Smooth muscle cell (in vitro differentiated cells): ENCODE results near the gene PREX1. TPM values are rescaled to one million over a fixed set of nuclear protein-coding genes. Genes with fewer than 3 reads are reported as not detected.

Experiments
- DNase-seq: peaks from one replicate; lab custom pipeline; 2025; ENCODE audit not compliant: unreplicated experiment; lab: John Stamatoyannopoulos, UW
- H2AFZ ChIP-seq: fragments of 200-600 bp; sonication (generic); 2 replicates; pipeline ENCODE4 v1.6.0; 2016; ENCODE audit warnings: antibody characterized with exemption, low read depth, mild to moderate bottlenecking
- H3F3A ChIP-seq: fragments of 200-600 bp; sonication (generic); 2 replicates; pipeline ENCODE4 v1.6.0; 2017; ENCODE audit warnings: antibody characterized with exemption, low read depth
- H3K27ac ChIP-seq: fragments of 200-600 bp; sonication (generic); 2 replicates; pipeline ENCODE4 v1.5.1; 2016; ENCODE audit warnings: low read depth, mild to moderate bottlenecking
- H3K27me3 ChIP-seq: fragments of 200-600 bp; sonication (generic); 2 replicates; pipeline ENCODE4 v1.6.1; 2016; ENCODE audit warnings: low read depth, mild to moderate bottlenecking
- H3K36me3 ChIP-seq: fragments of 200-600 bp; sonication (generic); 2 replicates; pipeline ENCODE4 v1.5.1; 2016; ENCODE audit warnings: low read depth
- H3K4me1 ChIP-seq: fragments of 200-600 bp; sonication (generic); 2 replicates; pipeline ENCODE4 v1.5.1; 2016; ENCODE audit warnings: low read depth
- H3K4me2 ChIP-seq: fragments of 200-600 bp; sonication (generic); 2 replicates; pipeline ENCODE4 v1.6.0; 2016; ENCODE audit warnings: mild to moderate bottlenecking
- H3K4me3 ChIP-seq: fragments of 200-600 bp; sonication (generic); 2 replicates; pipeline ENCODE4 v1.5.1; 2016; ENCODE audit warnings: mild to moderate bottlenecking
- H3K79me2 ChIP-seq: fragments of 200-600 bp; sonication (generic); 2 replicates; pipeline ENCODE4 v1.6.0; 2016; ENCODE audit warnings: low read depth, mild to moderate bottlenecking
- H3K9ac ChIP-seq: fragments of 200-600 bp; sonication (generic); 2 replicates; pipeline ENCODE4 v1.6.0; 2016; ENCODE audit warnings: low read depth
- H3K9me3 ChIP-seq: fragments of 200-600 bp; sonication (generic); replicated peaks from 2 replicates; pipeline ENCODE4 v1.5.1; 2016; ENCODE audit warnings: low read depth
- H4K20me1 ChIP-seq: fragments of 200-600 bp; sonication (generic); 2 replicates; pipeline ENCODE4 v1.6.0; 2016; ENCODE audit warnings: low read depth
- WGBS: methylation state at CpG from one replicate; pipeline ENCODE4 v1.1.7; 2016; ENCODE audit warnings: low lambda C conversion rate; 5-methylcytosine and 5-hydroxymethylcytosine counted together
- polyA plus RNA-seq: library from polyadenylated mRNA; unstranded; fragments of >200 nt; fragmentation: Nextera tagmentation; extraction: Ambion mirVana; gene quantifications from 2 replicates; pipeline ENCODE4 v1.2.1, GENCODE V29; 2016
- total RNA-seq: library from RNA; depleted of rRNA; stranded (reverse); fragments of >200 nt; gene quantifications from 2 replicates; pipeline ENCODE4 v1.2.3, GENCODE V29; 2014
- TF ChIP-seq, protein P1 (sequence below): fragments of 200-600 bp; sonication (generic); IDR thresholded peaks from 2 replicates; pipeline ENCODE4 v1.5.1; 2017; ENCODE audit warnings: borderline replicate concordance, mild to moderate bottlenecking, antibody characterized with exemption; ENCODE audit not compliant: insufficient read depth, poor library complexity, severe bottlenecking

The PREX1 gene
- total and polyA plus RNA-seq, 2 experiments from 2014 or later = 0.04 to 0.30 TPM

DNA sequence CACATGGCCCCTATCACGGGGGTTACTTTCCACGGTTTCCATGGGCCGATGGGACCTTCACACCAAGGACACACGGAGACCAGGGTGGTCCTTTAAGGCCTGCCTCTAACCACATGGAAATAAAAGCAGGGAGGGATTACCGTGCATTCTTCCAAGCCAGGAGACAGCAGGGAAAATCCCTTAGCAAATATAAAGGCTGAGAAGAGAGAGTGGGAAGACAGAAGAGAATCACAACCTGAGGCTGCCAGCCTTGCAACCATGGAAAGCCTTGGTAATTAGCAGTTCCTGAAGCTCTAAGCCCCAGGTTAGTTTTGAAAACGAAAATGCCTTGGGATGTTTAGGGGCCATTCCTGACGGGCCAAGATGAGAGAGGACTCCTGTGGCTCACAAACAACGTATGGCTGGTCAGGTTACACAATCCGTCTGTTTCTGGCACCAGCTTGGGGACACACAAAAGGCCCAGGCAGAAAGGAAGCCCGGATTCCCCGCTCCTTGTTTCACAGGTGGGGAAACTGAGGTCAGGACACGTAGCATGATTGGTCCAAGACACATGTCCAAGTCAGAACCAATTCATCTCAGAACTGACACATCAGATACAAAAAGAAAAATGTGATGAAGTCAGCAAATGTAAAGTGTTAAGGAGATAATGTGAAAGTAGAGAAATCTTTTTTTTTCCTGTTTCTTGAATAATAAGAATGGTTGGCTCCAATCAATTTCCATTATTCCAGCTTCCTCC lies 2.8 kb downstream of the PREX1 start:
- WGBS = 54% methylated on average over 12 of the region's 12 CpGs

DNA sequence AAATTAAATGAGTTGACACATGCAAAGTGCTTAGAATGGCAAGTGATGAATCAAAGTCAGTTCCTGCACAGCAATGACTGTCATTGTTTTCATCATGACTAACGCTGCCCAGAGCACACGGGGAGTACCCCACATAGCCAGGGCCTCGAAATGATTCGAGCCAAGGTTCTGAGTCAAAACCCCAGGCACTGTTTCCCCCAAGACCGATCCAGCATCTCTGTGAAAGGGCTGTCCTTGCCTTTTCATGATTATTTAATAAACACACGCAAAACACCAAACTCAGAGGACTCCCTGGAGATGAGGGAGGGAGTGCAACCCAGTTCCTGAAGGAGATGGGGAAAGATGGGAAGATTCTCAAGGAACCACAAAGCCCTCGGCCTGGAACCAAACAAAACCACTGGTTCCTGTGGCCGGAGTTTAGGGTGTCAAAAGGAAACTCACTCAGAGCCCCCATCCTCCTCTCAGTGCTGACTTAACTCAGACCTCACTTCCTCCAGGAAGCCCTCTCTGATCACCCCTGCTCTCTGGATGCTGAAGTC lies 3.8 kb downstream of the PREX1 start:
- no peak overlapping the region for H3K4me2 ChIP-seq

More for the DNA sequence above, 2.8 kb downstream of the PREX1 start:
- Histone ChIP-seq H3K4me3 (no peak overlapping the region), H3K36me3 (no peaks in the 10 kb centered on the region), H4K20me1 (no peaks in the 10 kb centered on the region), H3K4me1 (peaks cover 19% of the 10 kb centered on the region), H3F3A (no peaks in the 10 kb centered on the region), H3K79me2 (no peaks in the 10 kb centered on the region), H3K9me3 (no peaks in the 10 kb centered on the region), H3K4me2 (no peak overlapping the region), H3K27ac (no peak overlapping the region), H3K27me3 (peaks cover 32% of the 10 kb centered on the region), H2AFZ (no peak overlapping the region), H3K9ac (no peak overlapping the region)
- DNase-seq = no peak
- TF ChIP-seq, protein P1, sequence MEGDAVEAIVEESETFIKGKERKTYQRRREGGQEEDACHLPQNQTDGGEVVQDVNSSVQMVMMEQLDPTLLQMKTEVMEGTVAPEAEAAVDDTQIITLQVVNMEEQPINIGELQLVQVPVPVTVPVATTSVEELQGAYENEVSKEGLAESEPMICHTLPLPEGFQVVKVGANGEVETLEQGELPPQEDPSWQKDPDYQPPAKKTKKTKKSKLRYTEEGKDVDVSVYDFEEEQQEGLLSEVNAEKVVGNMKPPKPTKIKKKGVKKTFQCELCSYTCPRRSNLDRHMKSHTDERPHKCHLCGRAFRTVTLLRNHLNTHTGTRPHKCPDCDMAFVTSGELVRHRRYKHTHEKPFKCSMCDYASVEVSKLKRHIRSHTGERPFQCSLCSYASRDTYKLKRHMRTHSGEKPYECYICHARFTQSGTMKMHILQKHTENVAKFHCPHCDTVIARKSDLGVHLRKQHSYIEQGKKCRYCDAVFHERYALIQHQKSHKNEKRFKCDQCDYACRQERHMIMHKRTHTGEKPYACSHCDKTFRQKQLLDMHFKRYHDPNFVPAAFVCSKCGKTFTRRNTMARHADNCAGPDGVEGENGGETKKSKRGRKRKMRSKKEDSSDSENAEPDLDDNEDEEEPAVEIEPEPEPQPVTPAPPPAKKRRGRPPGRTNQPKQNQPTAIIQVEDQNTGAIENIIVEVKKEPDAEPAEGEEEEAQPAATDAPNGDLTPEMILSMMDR = no peak

DNA sequence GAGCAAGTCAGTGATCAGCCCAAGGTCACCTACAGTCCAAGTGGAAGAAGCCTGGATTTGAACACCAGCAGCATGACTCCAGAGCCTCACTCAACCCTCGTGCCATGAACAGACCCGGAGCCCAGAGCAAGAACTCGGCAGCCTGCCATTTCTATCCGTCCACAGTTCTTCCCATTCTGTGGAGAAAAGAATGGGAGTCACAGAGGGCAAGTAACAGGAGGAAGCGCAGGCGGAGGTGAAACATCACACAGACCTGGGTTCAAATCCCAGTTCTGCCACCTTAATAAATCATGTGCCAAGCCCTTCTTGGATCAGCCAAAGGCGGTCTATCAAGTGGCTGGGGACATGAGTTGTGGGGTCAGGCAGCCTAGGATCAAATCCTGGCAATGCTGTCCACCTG lies 4.3 kb downstream of the PREX1 start:
- Histone ChIP-seq H3K4me2 (no peak overlapping the region), H4K20me1 (no peaks in the 10 kb centered on the region), H2AFZ (no peak overlapping the region), H3K36me3 (no peaks in the 10 kb centered on the region), H3F3A (no peaks in the 10 kb centered on the region), H3K27ac (no peak overlapping the region), H3K4me3 (no peak overlapping the region), H3K9ac (no peak overlapping the region), H3K4me1 (peaks cover 19% of the 10 kb centered on the region), H3K79me2 (no peaks in the 10 kb centered on the region), H3K9me3 (no peaks in the 10 kb centered on the region), H3K27me3 (peaks cover 23% of the 10 kb centered on the region)
- no peak for DNase-seq
- TF ChIP-seq, protein P1 = no peak
- WGBS = 97% methylated on average over 7 of the region's 7 CpGs

More for the DNA sequence above, 3.8 kb downstream of the PREX1 start:
- Histone ChIP-seq H3K9me3 (no peaks in the 10 kb centered on the region), H4K20me1 (no peaks in the 10 kb centered on the region), H3K4me3 (no peak overlapping the region), H3F3A (no peaks in the 10 kb centered on the region), H3K9ac (no peak overlapping the region), H3K4me1 (peaks cover 19% of the 10 kb centered on the region), H3K27me3 (peaks cover 24% of the 10 kb centered on the region), H3K27ac (no peak overlapping the region), H2AFZ (no peak overlapping the region), H3K36me3 (no peaks in the 10 kb centered on the region), H3K79me2 (no peaks in the 10 kb centered on the region)
- 81% methylated on average over 8 of the region's 8 CpGs for WGBS
- TF ChIP-seq, protein P1 = no peak
- no peak for DNase-seq

DNA sequence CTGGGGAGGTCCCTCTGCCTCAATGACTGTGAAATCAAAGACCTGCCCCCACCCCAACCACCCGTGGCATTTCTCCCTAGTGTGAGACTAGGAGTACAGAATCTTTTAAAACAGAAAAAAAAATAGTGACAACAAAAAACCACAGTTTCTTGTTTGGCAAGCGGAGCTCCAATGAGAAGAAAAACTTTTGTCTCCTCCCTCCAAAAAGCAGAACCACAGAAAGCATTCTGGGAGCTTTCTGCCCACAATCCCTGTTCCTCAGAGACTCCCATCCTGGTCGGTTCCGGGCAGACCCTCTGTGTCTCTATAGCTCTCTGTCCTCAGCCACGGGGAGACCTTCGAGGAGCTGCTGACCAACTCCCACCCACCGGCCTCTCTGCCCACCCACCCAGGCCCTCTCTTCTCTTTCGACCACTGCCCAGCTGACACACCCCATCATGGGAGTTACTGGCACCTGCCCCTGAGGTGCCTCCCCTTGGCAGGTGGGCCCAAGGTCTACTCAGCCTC lies 4.9 kb downstream of the PREX1 start:
- Histone ChIP-seq H3K9me3 (no peaks in the 10 kb centered on the region), H3K4me1 (peaks cover 19% of the 10 kb centered on the region), H3K27ac (no peak overlapping the region), H4K20me1 (no peaks in the 10 kb centered on the region), H3K9ac (no peak overlapping the region), H3K4me2 (no peak overlapping the region), H3K27me3 (peaks cover 19% of the 10 kb centered on the region), H2AFZ (no peak overlapping the region), H3K79me2 (no peaks in the 10 kb centered on the region), H3F3A (no peaks in the 10 kb centered on the region), H3K36me3 (no peaks in the 10 kb centered on the region), H3K4me3 (no peak overlapping the region)
- 89% methylated on average over 8 of the region's 8 CpGs for WGBS
- TF ChIP-seq, protein P1 = no peak
- no peak for DNase-seq
